ENCODE measurements around the gene CADM1.

GRCh38 chr11:115300660-115301428, 203.4 kb downstream of the CADM1 start:
- TF ChIP-seq CTCF (IDR thresholded peaks at IDR 0.05) (no peak), POLR2AphosphoS5 (IDR thresholded peaks at IDR 0.05) (no peak)

All from prostate gland (tissue), 2 donors.